ENCODE measurements around the gene PEDS1.

GRCh38 chr20:50191544-50192363 is 38.2 kb upstream of the PEDS1 start:
- TF ChIP-seq CTCF (conservative IDR thresholded peaks at IDR 0.05; ENCODE audit: low read depth, low read length) = peak; percentile 31; the same call in 1 of the 2 replicates
- no peak for TF ChIP-seq EZH2phosphoT487 (IDR thresholded peaks at IDR 0.05; ENCODE audit: borderline replicate concordance, low read length)
- no peak for TF ChIP-seq EZH2 (IDR thresholded peaks at IDR 0.05; ENCODE audit: low read length, unreplicated experiment)
